Caco-2 (cell line): ENCODE measurements around the gene MEGF11. TPM values are rescaled to one million over a fixed set of nuclear protein-coding genes. Genes with fewer than 3 reads are reported as not detected.

Source experiments
- BruUV-seq: library from RNA; stranded (reverse); fragments of 400-500 nt; replicated peaks from 2 replicates; lab custom pipeline; 2021; lab: Mats Ljungman, UMichigan
- CTCF ChIA-PET: fragments of 300-600 bp; sonication (Branson Sonifier 250); formaldehyde crosslinking; loops from one replicate; lab custom pipeline; 2022; ENCODE audit warnings: antibody characterized with exemption; lab: Charles Lee
- POLR2A ChIA-PET: fragments of 300-600 bp; sonication (Branson Sonifier 250); formaldehyde crosslinking; loops from one replicate; lab custom pipeline; 2022; ENCODE audit warnings: antibody characterized with exemption; lab: Charles Lee
- DNase-seq, 2 experiments: peaks; one replicate each; pipeline versions ENCODE4 v3.0.0 to v3.0.0-alpha.2; 2020 to 2022
- H3K27me3 ChIP-seq: replicated peaks from 2 replicates; pipeline ENCODE4 v1.6.0; 2011; ENCODE audit warnings: low read length; ENCODE audit not compliant: control insufficient read depth, insufficient read depth
- H3K36me3 ChIP-seq: 2 replicates; pipeline ENCODE4 v1.5.1; 2011; ENCODE audit warnings: low read length; ENCODE audit not compliant: control insufficient read depth, insufficient read depth
- H3K4me1 ChIP-seq: fragments of 250-450 bp; sonication (Bioruptor Pico); 2 replicates; pipeline ENCODE4 v1.5.1; 2020; ENCODE audit warnings: mild to moderate bottlenecking
- H3K4me3 ChIP-seq: 2 replicates; pipeline ENCODE4 v1.5.1; 2011; ENCODE audit warnings: low read depth, mild to moderate bottlenecking, control low read depth, low read length
- H3K9me3 ChIP-seq: fragments of 250-450 bp; sonication (Bioruptor Pico); 2 replicates; pipeline ENCODE4 v1.5.1; 2020; ENCODE audit warnings: mild to moderate bottlenecking, moderate library complexity
- H3K27ac Mint-ChIP-seq: one replicate; pipeline ENCODE4 v1.8.0; 2022; ENCODE audit warnings: mixed read lengths; ENCODE audit not compliant: unreplicated experiment
- H3K27me3 Mint-ChIP-seq: one replicate; pipeline ENCODE4 v1.8.0; 2022; ENCODE audit warnings: mixed read lengths; ENCODE audit not compliant: insufficient read depth, unreplicated experiment
- H3K36me3 Mint-ChIP-seq: one replicate; pipeline ENCODE4 v1.8.0; 2022; ENCODE audit warnings: mild to moderate bottlenecking, mixed read lengths; ENCODE audit not compliant: insufficient read depth, unreplicated experiment
- H3K4me1 Mint-ChIP-seq: one replicate; pipeline ENCODE4 v1.8.0; 2022; ENCODE audit warnings: low read depth, mixed read lengths; ENCODE audit not compliant: unreplicated experiment
- H3K4me3 Mint-ChIP-seq: one replicate; pipeline ENCODE4 v1.8.0; 2022; ENCODE audit warnings: mild to moderate bottlenecking, moderate library complexity, mixed read lengths; ENCODE audit not compliant: unreplicated experiment
- H3K9me3 Mint-ChIP-seq: one replicate; pipeline ENCODE4 v1.8.0; 2022; ENCODE audit warnings: mixed read lengths; ENCODE audit not compliant: unreplicated experiment
- intact Hi-C: fragments of 100-400 bp; cut with micrococcal nuclease; formaldehyde crosslinking; loops from one replicate; pipeline ENCODE4 v1.10.0; 2022; ENCODE audit not compliant: unreplicated experiment
- total RNA-seq: library from RNA; stranded (reverse); gene quantifications from 2 replicates; pipeline ENCODE4 v1.2.3, GENCODE V29; 2022
- TF ChIP-seq, protein P1 (sequence below), 2 experiments: fragments of 200-600 bp in 1 of 2; IDR thresholded peaks; 1 replicate in 1 of 2; 2 replicates in 1 of 2; pipeline versions ENCODE4 v1.5.1 to v1.8.0; 2011 to 2022; ENCODE audit warnings: antibody characterized with exemption in 1 of 2, control low read depth in 1 of 2, inconsistent platforms in 1 of 2, low read depth in 1 of 2, low read length in 1 of 2, mild to moderate bottlenecking in 1 of 2, moderate library complexity in 1 of 2; ENCODE audit not compliant: insufficient read depth in 1 of 2, severe bottlenecking in 1 of 2, unreplicated experiment in 1 of 2

Gene MEGF11
- total RNA-seq, 1 experiment from 2014 or later = 0.66 TPM

GRCh38 chr15:66101715-66102395 is 151.7 kb downstream of the MEGF11 start:
- TF ChIP-seq, protein P1, sequence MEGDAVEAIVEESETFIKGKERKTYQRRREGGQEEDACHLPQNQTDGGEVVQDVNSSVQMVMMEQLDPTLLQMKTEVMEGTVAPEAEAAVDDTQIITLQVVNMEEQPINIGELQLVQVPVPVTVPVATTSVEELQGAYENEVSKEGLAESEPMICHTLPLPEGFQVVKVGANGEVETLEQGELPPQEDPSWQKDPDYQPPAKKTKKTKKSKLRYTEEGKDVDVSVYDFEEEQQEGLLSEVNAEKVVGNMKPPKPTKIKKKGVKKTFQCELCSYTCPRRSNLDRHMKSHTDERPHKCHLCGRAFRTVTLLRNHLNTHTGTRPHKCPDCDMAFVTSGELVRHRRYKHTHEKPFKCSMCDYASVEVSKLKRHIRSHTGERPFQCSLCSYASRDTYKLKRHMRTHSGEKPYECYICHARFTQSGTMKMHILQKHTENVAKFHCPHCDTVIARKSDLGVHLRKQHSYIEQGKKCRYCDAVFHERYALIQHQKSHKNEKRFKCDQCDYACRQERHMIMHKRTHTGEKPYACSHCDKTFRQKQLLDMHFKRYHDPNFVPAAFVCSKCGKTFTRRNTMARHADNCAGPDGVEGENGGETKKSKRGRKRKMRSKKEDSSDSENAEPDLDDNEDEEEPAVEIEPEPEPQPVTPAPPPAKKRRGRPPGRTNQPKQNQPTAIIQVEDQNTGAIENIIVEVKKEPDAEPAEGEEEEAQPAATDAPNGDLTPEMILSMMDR (IDR thresholded peaks at IDR 0.05; ENCODE audit: insufficient read depth in 1 of 2, low read depth in 1 of 2, low read length in 1 of 2, severe bottlenecking in 1 of 2, unreplicated experiment in 1 of 2) = no peak
- Histone ChIP-seq H3K4me1 (no peaks in the 10 kb centered on the region), H3K36me3 (no peaks in the 10 kb centered on the region), H3K9me3 (no peaks in the 10 kb centered on the region), H3K4me3 (no peak overlapping the region), H3K27me3 (no peaks in the 10 kb centered on the region)
- H3K9me3 Mint-ChIP-seq = no peaks in the 10 kb centered on the region
- POLR2A ChIA-PET = no interaction called here
- CTCF ChIA-PET = interaction anchor here (0.6 kb wide), 1 partner anchor 85 kb away, joined by 3 read pairs; no protein-coding TSS in a partner anchor
- no peak overlapping the region for H3K27ac Mint-ChIP-seq
- H3K4me1 Mint-ChIP-seq = no peaks in the 10 kb centered on the region
- peak in 1 of 2 experiments; percentile 22 for DNase-seq
- no peaks in the 10 kb centered on the region for H3K36me3 Mint-ChIP-seq
- BruUV-seq = no TSS peak
- intact Hi-C loops = no loop called here
- H3K27me3 Mint-ChIP-seq = peaks cover 13% of the 10 kb centered on the region
- H3K4me3 Mint-ChIP-seq = no peak overlapping the region

DNA sequence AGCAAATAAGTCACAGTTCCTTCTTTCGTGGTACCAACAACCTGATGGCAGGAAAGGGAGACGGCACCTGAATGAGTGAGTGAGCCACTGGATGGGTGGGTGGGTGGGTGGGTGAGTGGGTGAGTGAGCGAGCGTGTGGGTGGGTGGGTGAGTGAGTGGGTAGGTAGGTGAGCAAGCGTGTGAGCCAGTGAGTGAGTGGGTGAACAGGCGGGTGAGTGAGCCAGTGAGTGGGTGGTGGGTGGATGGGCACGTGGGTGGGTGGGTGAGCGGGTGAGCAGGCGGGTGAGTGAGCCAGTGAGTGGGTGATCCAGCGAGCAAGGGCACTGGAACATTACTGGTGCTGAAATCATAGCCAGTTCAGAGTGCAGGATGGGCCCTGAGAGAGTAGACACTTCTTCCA is 152.8 kb downstream of the MEGF11 start:
- Histone ChIP-seq H3K4me3 (no peak overlapping the region), H3K36me3 (no peaks in the 10 kb centered on the region), H3K4me1 (no peaks in the 10 kb centered on the region), H3K9me3 (no peaks in the 10 kb centered on the region), H3K27me3 (no peaks in the 10 kb centered on the region)
- H3K9me3 Mint-ChIP-seq = no peaks in the 10 kb centered on the region
- no peaks in the 10 kb centered on the region for H3K36me3 Mint-ChIP-seq
- no peak overlapping the region for H3K4me3 Mint-ChIP-seq
- intact Hi-C loops = no loop called here
- BruUV-seq = no TSS peak
- CTCF ChIA-PET = interaction anchor here (0.9 kb wide), 1 partner anchor 14 kb away, joined by 3 read pairs; no protein-coding TSS in a partner anchor
- H3K27me3 Mint-ChIP-seq = peaks cover 12% of the 10 kb centered on the region
- POLR2A ChIA-PET = no interaction called here
- no peak for DNase-seq
- TF ChIP-seq, protein P1 (IDR thresholded peaks at IDR 0.05; ENCODE audit: insufficient read depth in 1 of 2, low read depth in 1 of 2, low read length in 1 of 2, severe bottlenecking in 1 of 2, unreplicated experiment in 1 of 2) = no peak
- H3K27ac Mint-ChIP-seq = no peak overlapping the region
- H3K4me1 Mint-ChIP-seq = no peaks in the 10 kb centered on the region

- no TSS peak for BruUV-seq
- H3K36me3 Mint-ChIP-seq = no peaks in the 10 kb centered on the region
- no peaks in the 10 kb centered on the region for H3K9me3 Mint-ChIP-seq
- TF ChIP-seq, protein P1 (IDR thresholded peaks at IDR 0.05; ENCODE audit: insufficient read depth in 1 of 2, low read depth in 1 of 2, low read length in 1 of 2, severe bottlenecking in 1 of 2, unreplicated experiment in 1 of 2) = no peak
- H3K4me3 Mint-ChIP-seq = no peak overlapping the region
- Histone ChIP-seq H3K36me3 (no peaks in the 10 kb centered on the region), H3K9me3 (no peaks in the 10 kb centered on the region), H3K4me3 (no peak overlapping the region), H3K4me1 (no peaks in the 10 kb centered on the region), H3K27me3 (no peaks in the 10 kb centered on the region)
- CTCF ChIA-PET = interaction anchor here (0.9 kb wide), 1 partner anchor 14 kb away, joined by 3 read pairs; no protein-coding TSS in a partner anchor
- H3K4me1 Mint-ChIP-seq = no peaks in the 10 kb centered on the region
- DNase-seq = peak in 1 of 2 experiments; percentile 23
- H3K27me3 Mint-ChIP-seq = peaks cover 14% of the 10 kb centered on the region
- intact Hi-C loops = no loop called here
- POLR2A ChIA-PET = no interaction called here
- H3K27ac Mint-ChIP-seq = no peak overlapping the region
Measured at GRCh38 chr15:66099950-66100671, 153.4 kb downstream of the MEGF11 start.
